ENCODE results near the gene LAT. TPM values are rescaled to one million over a fixed set of nuclear protein-coding genes. Genes with fewer than 3 reads are reported as not detected.

The LAT gene
- total and polyA plus RNA-seq, 2 experiments from 2014 or later: 2.4 to 2.9 TPM

- H3K27ac ChIP-seq: no peak overlapping the region
- no peaks in the 10 kb centered on the region for H3K36me3 ChIP-seq (ENCODE audit: low read depth)
- H3F3A ChIP-seq (ENCODE audit: insufficient read depth): peaks cover 5% of the 10 kb centered on the region; the same call in 1 of the 2 replicates
- H3K4me2 ChIP-seq (ENCODE audit: unreplicated experiment): no peak overlapping the region
- in situ Hi-C loops (cut with MboI): no loop called here
- TF ChIP-seq EZH2phosphoT487 (IDR thresholded peaks at IDR 0.05; ENCODE audit: insufficient read depth, low read depth): no peak
- TF ChIP-seq EZH2 (IDR thresholded peaks at IDR 0.05; ENCODE audit: insufficient read depth, poor library complexity, severe bottlenecking): no peak
- H3K4me3 ChIP-seq: no peak overlapping the region
- no peaks in the 10 kb centered on the region for H4K20me1 ChIP-seq (ENCODE audit: insufficient read depth)
- peaks cover 7% of the 10 kb centered on the region for H3K4me1 ChIP-seq (ENCODE audit: insufficient read depth)
- H3K9me2 ChIP-seq (ENCODE audit: insufficient read depth): no peaks in the 10 kb centered on the region
- no peak overlapping the region for H3K9ac ChIP-seq
- 54 to 56% methylated on average over 10 of the region's 10 CpGs for WGBS, 2 experiments (ENCODE audit: low coverage in 1 of 2, low lambda C conversion rate in 2 of 2, missing lambda C conversion rate in 2 of 2)
- H3K27me3 ChIP-seq (replicated peaks; ENCODE audit: insufficient read depth): no peaks in the 10 kb centered on the region
- DNase-seq: peak; percentile 86
- H2AFZ ChIP-seq: no peak overlapping the region
- H3K79me2 ChIP-seq (ENCODE audit: insufficient read depth): no peaks in the 10 kb centered on the region
- no peaks in the 10 kb centered on the region for H3K9me3 ChIP-seq (ENCODE audit: low read depth)
Measured at GRCh38 chr16:29007730-29008593, 23.1 kb downstream of the LAT start.

- no peak for TF ChIP-seq EZH2phosphoT487 (IDR thresholded peaks at IDR 0.05; ENCODE audit: insufficient read depth, low read depth)
- TF ChIP-seq EZH2 (IDR thresholded peaks at IDR 0.05; ENCODE audit: insufficient read depth, poor library complexity, severe bottlenecking): no peak
- no peaks in the 10 kb centered on the region for H3K9me2 ChIP-seq (ENCODE audit: insufficient read depth)
- no peak overlapping the region for H2AFZ ChIP-seq
- H4K20me1 ChIP-seq (ENCODE audit: insufficient read depth): no peaks in the 10 kb centered on the region
- 84 to 92% methylated on average over 11 to 14 of the region's 14 CpGs for WGBS, 2 experiments (ENCODE audit: low coverage in 1 of 2, low lambda C conversion rate in 2 of 2, missing lambda C conversion rate in 2 of 2)
- no peak for DNase-seq
- no peak overlapping the region for H3K4me2 ChIP-seq (ENCODE audit: unreplicated experiment)
- in situ Hi-C loops (cut with MboI): no loop called here
- no peaks in the 10 kb centered on the region for H3K27me3 ChIP-seq (replicated peaks; ENCODE audit: insufficient read depth)
- H3K79me2 ChIP-seq (ENCODE audit: insufficient read depth): no peaks in the 10 kb centered on the region
- H3F3A ChIP-seq (ENCODE audit: insufficient read depth): peaks cover 5% of the 10 kb centered on the region; the same call in 1 of the 2 replicates
- H3K27ac ChIP-seq: no peak overlapping the region
- no peak overlapping the region for H3K9ac ChIP-seq
- H3K9me3 ChIP-seq (ENCODE audit: low read depth): no peaks in the 10 kb centered on the region
- no peak overlapping the region for H3K4me3 ChIP-seq
- H3K4me1 ChIP-seq (ENCODE audit: insufficient read depth): peaks cover 7% of the 10 kb centered on the region
- H3K36me3 ChIP-seq (ENCODE audit: low read depth): no peaks in the 10 kb centered on the region
Measured at GRCh38 chr16:29009050-29009837, 24.4 kb downstream of the LAT start.

DNA sequence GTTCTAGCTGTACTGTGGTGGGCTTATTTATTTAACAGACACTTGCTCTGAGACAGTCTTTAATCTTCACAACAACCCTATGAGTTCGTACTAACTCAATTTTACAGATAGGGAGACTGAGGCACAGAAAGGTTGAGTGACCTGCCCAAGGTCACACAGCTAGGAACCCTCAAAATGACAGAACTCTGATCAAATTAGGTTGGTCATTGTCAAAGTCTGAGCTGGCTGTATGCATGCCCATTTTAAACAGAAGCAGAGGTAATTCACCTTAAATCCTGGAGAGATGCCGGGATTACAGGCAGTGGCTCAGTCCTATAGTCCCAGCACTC is 24.9 kb downstream of the LAT start:
- Histone ChIP-seq H3K9me2 (ENCODE audit: insufficient read depth) (no peaks in the 10 kb centered on the region), H3K9me3 (ENCODE audit: low read depth) (no peaks in the 10 kb centered on the region), H3K4me1 (ENCODE audit: insufficient read depth) (peaks cover 5% of the 10 kb centered on the region), H3K36me3 (ENCODE audit: low read depth) (no peaks in the 10 kb centered on the region), H3F3A (ENCODE audit: insufficient read depth) (peaks cover 5% of the 10 kb centered on the region; the same call in 1 of the 2 replicates), H2AFZ (no peak overlapping the region), H3K4me3 (no peak overlapping the region), H3K79me2 (ENCODE audit: insufficient read depth) (no peaks in the 10 kb centered on the region), H3K4me2 (ENCODE audit: unreplicated experiment) (no peak overlapping the region), H3K9ac (no peak overlapping the region), H3K27ac (no peak overlapping the region), H3K27me3 (replicated peaks; ENCODE audit: insufficient read depth) (no peaks in the 10 kb centered on the region), H4K20me1 (ENCODE audit: insufficient read depth) (no peaks in the 10 kb centered on the region)
- DNase-seq: no peak
- no peak for TF ChIP-seq EZH2phosphoT487 (IDR thresholded peaks at IDR 0.05; ENCODE audit: insufficient read depth, low read depth)
- TF ChIP-seq EZH2 (IDR thresholded peaks at IDR 0.05; ENCODE audit: insufficient read depth, poor library complexity, severe bottlenecking): no peak
- 74 to 77% methylated on average over 2 of the region's 2 CpGs for WGBS, 2 experiments (ENCODE audit: low coverage in 1 of 2, low lambda C conversion rate in 2 of 2, missing lambda C conversion rate in 2 of 2)
- in situ Hi-C loops (cut with MboI): no loop called here

DNA sequence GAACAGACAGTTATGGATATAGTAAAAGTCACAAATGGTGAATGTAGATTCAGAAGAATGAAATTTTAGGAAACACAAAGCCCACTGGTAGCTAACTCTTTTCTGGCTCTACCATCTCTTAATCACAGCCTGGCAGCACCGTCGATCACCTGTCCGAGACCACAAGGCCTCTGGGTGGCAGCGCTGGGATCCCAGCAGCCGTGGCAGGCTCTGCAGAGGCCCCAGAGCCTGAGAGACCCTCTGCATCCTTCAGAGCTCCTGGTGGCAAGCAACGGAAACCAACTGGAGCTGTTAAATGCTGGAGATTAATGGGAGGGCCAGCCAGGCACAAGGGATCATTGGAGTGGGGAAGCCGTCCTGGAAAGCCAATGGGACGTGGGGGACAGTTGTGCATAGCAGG is 26.3 kb downstream of the LAT start:
- Histone ChIP-seq H4K20me1 (ENCODE audit: insufficient read depth) (no peaks in the 10 kb centered on the region), H3K9ac (no peak overlapping the region), H3K27me3 (replicated peaks; ENCODE audit: insufficient read depth) (no peaks in the 10 kb centered on the region), H3K79me2 (ENCODE audit: insufficient read depth) (no peaks in the 10 kb centered on the region), H3K36me3 (ENCODE audit: low read depth) (no peaks in the 10 kb centered on the region), H3K4me3 (no peak overlapping the region), H3K4me1 (ENCODE audit: insufficient read depth) (peaks cover 4% of the 10 kb centered on the region), H3K9me2 (ENCODE audit: insufficient read depth) (no peaks in the 10 kb centered on the region), H3K4me2 (ENCODE audit: unreplicated experiment) (no peak overlapping the region), H3K27ac (no peak overlapping the region), H3F3A (ENCODE audit: insufficient read depth) (peaks cover 5% of the 10 kb centered on the region; the same call in 1 of the 2 replicates), H3K9me3 (ENCODE audit: low read depth) (no peaks in the 10 kb centered on the region), H2AFZ (no peak overlapping the region)
- in situ Hi-C loops (cut with MboI): no loop called here
- TF ChIP-seq EZH2 (IDR thresholded peaks at IDR 0.05; ENCODE audit: insufficient read depth, poor library complexity, severe bottlenecking) (no peak), EZH2phosphoT487 (IDR thresholded peaks at IDR 0.05; ENCODE audit: insufficient read depth, low read depth) (no peak)
- WGBS, 2 experiments (ENCODE audit: low coverage in 1 of 2, low lambda C conversion rate in 2 of 2, missing lambda C conversion rate in 2 of 2): 70 to 76% methylated on average over 8 of the region's 8 CpGs
- no peak for DNase-seq
